Measurements from ENCODE around the gene AKAIN1.

Gene AKAIN1

DNA sequence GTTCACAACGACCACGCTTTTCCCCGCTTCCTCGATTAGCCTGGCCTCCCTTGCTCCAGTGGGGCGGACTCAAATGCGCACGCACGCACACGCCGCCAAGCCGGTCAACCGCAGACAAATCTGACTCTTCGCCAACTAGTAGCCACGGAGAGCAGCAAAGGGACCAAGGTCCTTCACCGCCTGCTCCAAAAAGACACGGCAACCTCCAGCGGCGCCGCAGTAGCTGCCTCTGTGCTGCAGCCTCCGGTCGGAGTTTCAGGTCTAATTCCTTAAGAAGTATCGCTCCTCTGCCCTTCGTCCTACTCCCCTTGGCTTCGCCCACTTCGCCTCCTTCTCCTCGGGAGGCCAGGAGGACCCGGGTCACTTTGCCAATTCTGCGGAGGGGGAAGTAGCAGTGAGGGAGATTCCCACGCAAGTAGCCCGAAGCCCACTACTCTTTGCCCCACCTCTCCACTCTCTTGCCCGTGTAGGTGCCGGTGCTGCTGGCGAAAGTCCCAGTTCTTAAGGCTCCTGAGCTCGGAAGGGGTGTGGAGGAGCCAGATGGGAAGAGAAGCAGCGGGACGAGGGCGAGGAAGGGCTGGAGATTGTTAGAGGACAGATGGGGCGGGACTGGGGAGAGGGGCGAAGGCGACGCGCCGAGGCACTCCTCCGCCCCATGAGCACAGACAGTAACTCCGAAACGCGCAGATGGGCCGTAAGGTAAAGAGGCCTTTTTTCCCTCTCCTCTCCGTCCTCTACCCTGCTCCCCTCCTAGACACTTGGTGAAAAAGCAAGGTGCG, 615 bp downstream of the AKAIN1 start:
- no peak for DNase-seq
- Histone ChIP-seq H3K36me3 (replicated peaks) (no peaks in the 10 kb centered on the region), H3K27me3 (replicated peaks) (peaks cover 9% of the 10 kb centered on the region), H3K27ac (no peak overlapping the region), H3K4me3 (ENCODE audit: low read depth, low read length) (no peak overlapping the region)
- in situ Hi-C loops (cut with HindIII; ENCODE audit: low pct_ligation_motif_present, low sequenced_read_pairs) = no loop called here
- TF ChIP-seq, protein P1, sequence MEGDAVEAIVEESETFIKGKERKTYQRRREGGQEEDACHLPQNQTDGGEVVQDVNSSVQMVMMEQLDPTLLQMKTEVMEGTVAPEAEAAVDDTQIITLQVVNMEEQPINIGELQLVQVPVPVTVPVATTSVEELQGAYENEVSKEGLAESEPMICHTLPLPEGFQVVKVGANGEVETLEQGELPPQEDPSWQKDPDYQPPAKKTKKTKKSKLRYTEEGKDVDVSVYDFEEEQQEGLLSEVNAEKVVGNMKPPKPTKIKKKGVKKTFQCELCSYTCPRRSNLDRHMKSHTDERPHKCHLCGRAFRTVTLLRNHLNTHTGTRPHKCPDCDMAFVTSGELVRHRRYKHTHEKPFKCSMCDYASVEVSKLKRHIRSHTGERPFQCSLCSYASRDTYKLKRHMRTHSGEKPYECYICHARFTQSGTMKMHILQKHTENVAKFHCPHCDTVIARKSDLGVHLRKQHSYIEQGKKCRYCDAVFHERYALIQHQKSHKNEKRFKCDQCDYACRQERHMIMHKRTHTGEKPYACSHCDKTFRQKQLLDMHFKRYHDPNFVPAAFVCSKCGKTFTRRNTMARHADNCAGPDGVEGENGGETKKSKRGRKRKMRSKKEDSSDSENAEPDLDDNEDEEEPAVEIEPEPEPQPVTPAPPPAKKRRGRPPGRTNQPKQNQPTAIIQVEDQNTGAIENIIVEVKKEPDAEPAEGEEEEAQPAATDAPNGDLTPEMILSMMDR (IDR thresholded peaks at IDR 0.05; ENCODE audit: low read depth, low read length, missing control alignments) = no peak

DNA sequence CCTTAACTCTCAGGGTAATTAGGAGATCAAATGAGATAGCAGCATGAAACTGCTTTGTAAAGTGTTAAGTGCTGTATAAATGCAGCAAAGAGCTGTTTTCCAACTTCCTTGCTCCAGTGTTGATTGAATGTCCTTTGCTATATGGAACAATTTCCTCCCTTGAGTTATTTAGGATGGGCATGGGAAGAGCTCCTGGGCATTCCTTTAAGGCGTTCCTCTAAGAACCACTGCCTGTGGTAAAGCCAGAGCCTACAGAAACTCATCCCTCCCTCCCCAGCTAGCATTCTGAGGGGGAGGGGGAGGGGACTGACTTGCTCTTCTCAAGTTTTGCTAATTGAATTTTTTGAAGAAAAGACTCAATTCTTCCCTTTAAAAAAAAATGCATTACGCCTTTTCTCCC, 1.4 kb downstream of the AKAIN1 start:
- H3K27ac ChIP-seq = no peak overlapping the region
- TF ChIP-seq, protein P1 (IDR thresholded peaks at IDR 0.05; ENCODE audit: low read depth, low read length, missing control alignments) = no peak
- H3K27me3 ChIP-seq (replicated peaks) = peaks cover 9% of the 10 kb centered on the region

DNA sequence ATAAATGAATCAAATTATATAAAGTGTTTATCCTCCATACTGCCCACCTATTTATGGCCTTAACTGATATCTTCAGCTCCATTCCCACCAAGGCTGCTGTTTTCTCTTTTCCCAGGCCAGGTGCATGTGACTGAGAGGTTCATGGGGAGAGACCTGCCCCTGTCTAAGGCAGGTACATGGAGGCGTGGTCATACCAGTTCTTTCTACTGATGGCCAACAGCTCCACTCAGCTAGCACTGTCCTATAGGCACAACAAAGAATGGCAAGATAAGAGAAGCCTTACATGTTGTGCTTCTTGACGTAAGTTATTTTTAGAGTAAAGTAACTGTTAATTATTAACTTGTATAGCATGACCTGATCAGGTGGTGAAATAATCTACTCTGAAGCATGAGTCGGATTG, 16.8 kb downstream of the AKAIN1 start:
- Histone ChIP-seq H3K27me3 (replicated peaks) (no peaks in the 10 kb centered on the region), H3K27ac (no peak overlapping the region), H3K4me3 (ENCODE audit: low read depth, low read length) (no peak overlapping the region), H3K36me3 (replicated peaks) (no peaks in the 10 kb centered on the region)
- DNase-seq = no peak
- in situ Hi-C loops (cut with HindIII; ENCODE audit: low pct_ligation_motif_present, low sequenced_read_pairs) = no loop called here
- TF ChIP-seq, protein P1 (IDR thresholded peaks at IDR 0.05; ENCODE audit: low read depth, low read length, missing control alignments) = no peak

More for the DNA sequence above, 1.4 kb downstream of the AKAIN1 start:
- in situ Hi-C loops (cut with HindIII; ENCODE audit: low pct_ligation_motif_present, low sequenced_read_pairs) = no loop called here
- H3K36me3 ChIP-seq (replicated peaks) = no peaks in the 10 kb centered on the region
- no peak for DNase-seq
- H3K4me3 ChIP-seq (ENCODE audit: low read depth, low read length) = no peak overlapping the region

DNA sequence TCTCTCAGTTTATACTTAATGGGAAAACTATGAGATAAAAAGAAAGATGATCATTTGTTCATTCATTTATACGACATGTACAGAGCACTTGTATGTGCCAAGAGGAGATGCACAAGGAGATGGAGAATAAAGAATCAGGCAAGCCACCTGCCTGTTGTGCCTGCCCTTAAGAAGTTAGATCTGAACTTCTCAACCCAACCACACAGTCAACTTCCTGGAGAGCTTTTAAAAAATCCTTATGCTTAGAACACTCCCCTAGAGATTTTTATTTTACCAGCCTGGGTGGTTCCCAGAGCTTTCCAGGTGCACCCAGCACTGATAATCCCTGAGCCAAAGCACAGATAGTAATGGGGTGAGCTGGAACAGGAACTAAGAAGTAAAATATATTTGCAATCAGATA, 18.5 kb downstream of the AKAIN1 start:
- Histone ChIP-seq H3K27me3 (replicated peaks) (no peaks in the 10 kb centered on the region), H3K27ac (no peak overlapping the region), H3K36me3 (replicated peaks) (no peaks in the 10 kb centered on the region), H3K4me3 (ENCODE audit: low read depth, low read length) (no peak overlapping the region)
- in situ Hi-C loops (cut with HindIII; ENCODE audit: low pct_ligation_motif_present, low sequenced_read_pairs) = no loop called here
- DNase-seq = no peak
- TF ChIP-seq, protein P1 (IDR thresholded peaks at IDR 0.05; ENCODE audit: low read depth, low read length, missing control alignments) = no peak

DNA sequence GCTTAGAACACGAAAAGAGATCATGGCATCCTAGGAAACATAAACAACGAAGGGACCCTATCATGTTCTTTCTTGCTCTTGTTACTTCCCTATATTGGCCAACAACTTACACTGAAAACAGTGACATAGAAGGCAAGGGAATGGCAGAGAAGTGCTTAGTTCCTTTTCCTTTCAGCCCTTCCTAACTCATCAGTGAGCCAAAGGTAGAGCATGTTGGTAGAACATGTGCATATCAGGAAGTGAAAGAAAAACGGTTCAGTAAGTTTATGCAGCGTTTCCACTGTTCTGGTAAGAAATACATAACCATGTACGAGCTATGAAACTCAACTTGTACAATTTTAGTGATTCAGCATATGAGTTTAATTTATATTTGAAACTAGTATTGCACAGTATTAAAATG, 21.7 kb downstream of the AKAIN1 start:
- DNase-seq = no peak
- Histone ChIP-seq H3K27me3 (replicated peaks) (no peaks in the 10 kb centered on the region), H3K36me3 (replicated peaks) (no peaks in the 10 kb centered on the region), H3K4me3 (ENCODE audit: low read depth, low read length) (no peak overlapping the region), H3K27ac (no peak overlapping the region)
- TF ChIP-seq, protein P1 (IDR thresholded peaks at IDR 0.05; ENCODE audit: low read depth, low read length, missing control alignments) = no peak
- in situ Hi-C loops (cut with HindIII; ENCODE audit: low pct_ligation_motif_present, low sequenced_read_pairs) = no loop called here

DNA sequence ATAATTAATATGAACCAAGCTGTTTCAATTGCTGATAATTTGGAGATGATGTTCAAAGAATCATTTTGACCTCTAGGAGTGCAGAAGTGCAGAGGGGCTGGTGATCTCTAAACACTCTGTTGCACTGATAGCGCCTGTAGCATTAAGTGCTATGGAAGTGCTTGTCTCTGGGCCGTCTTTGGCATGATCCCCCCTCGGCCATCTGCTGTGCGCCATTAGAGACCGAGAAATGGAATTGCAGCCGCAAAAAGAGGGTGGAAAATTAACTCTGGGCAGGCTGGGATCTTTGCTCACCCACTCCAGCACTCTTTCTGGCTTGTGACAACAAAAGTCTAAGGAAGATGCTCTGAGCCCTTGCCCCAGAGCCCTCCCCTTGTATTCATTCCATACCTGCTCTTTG, 23.4 kb downstream of the AKAIN1 start:
- no peak for DNase-seq
- no peaks in the 10 kb centered on the region for H3K27me3 ChIP-seq (replicated peaks)
- TF ChIP-seq, protein P1 (IDR thresholded peaks at IDR 0.05; ENCODE audit: low read depth, low read length, missing control alignments) = no peak
- in situ Hi-C loops (cut with HindIII; ENCODE audit: low pct_ligation_motif_present, low sequenced_read_pairs) = no loop called here
- H3K36me3 ChIP-seq (replicated peaks) = no peaks in the 10 kb centered on the region
- H3K4me3 ChIP-seq (ENCODE audit: low read depth, low read length) = no peak overlapping the region
- H3K27ac ChIP-seq = no peak overlapping the region

Data from brain microvascular endothelial cell (primary cell).